H1 (cell line): ENCODE results near the gene UBTD1. TPM values are rescaled to one million over a fixed set of nuclear protein-coding genes. Genes with fewer than 3 reads are reported as not detected.

ENCODE experiments used
- CTCF ChIA-PET: fragments of 300-600 bp; sonication (Branson Sonifier 250); formaldehyde crosslinking; loops from one replicate; lab custom pipeline; 2021; ENCODE audit not compliant: partially characterized antibody; lab: Charles Lee
- POLR2A ChIA-PET: fragments of 300-600 bp; sonication (Branson Sonifier 250); formaldehyde crosslinking; loops from one replicate; lab custom pipeline; 2021; ENCODE audit warnings: inconsistent platforms; ENCODE audit not compliant: partially characterized antibody; lab: Charles Lee
- DNase-seq, 2 experiments: peaks; one replicate each; pipeline versions ENCODE4 v3.0.0 to v3.0.0-alpha.2; 2010 to 2022; ENCODE audit warnings: low spot score in 2 of 2, low read depth in 1 of 2, mixed read lengths in 1 of 2
- FAIRE-seq: peaks from 2 replicates; lab custom pipeline; 2011; peaks lifted over from hg19 to GRCh38; lab: Jason Lieb, UNC
- H2AFZ ChIP-seq: 2 replicates; pipeline ENCODE4 v1.8.1; 2012; ENCODE audit warnings: low read length, inconsistent platforms
- H2AK5ac ChIP-seq: 2 replicates; pipeline ENCODE4 v1.6.1; 2013; ENCODE audit warnings: low read depth, low read length
- H2BK120ac ChIP-seq: replicated peaks from 2 replicates; pipeline ENCODE3; 2013; ENCODE audit warnings: low read depth, low read length, inconsistent platforms
- H2BK12ac ChIP-seq: 2 replicates; pipeline ENCODE4 v1.6.1; 2013; ENCODE audit warnings: low read depth, low read length
- H2BK15ac ChIP-seq: 2 replicates; pipeline ENCODE4 v1.6.1; 2013; ENCODE audit warnings: low read length
- H2BK20ac ChIP-seq: 2 replicates; pipeline ENCODE4 v1.6.1; 2013; ENCODE audit warnings: low read length
- H2BK5ac ChIP-seq: 2 replicates; pipeline ENCODE4 v1.6.1; 2013; ENCODE audit warnings: low read depth, low read length
- H3K14ac ChIP-seq: 2 replicates; pipeline ENCODE4 v1.6.1; 2013; ENCODE audit warnings: inconsistent platforms; ENCODE audit not compliant: insufficient read length
- H3K18ac ChIP-seq: 2 replicates; pipeline ENCODE4 v1.6.1; 2013; ENCODE audit warnings: low read length; ENCODE audit errors: extremely low read depth
- H3K23ac ChIP-seq: 2 replicates; pipeline ENCODE4 v1.6.1; 2013; ENCODE audit warnings: inconsistent platforms; ENCODE audit not compliant: insufficient read length
- H3K23me2 ChIP-seq: 2 replicates; pipeline ENCODE4 v1.6.1; 2013; ENCODE audit warnings: low read depth, low read length
- H3K27ac ChIP-seq: 2 replicates; pipeline ENCODE4 v1.6.1; 2011; ENCODE audit warnings: low read depth, low read length, inconsistent platforms
- H3K27me3 ChIP-seq, 4 experiments: replicated peaks in 1 of 4; 1 replicate in 1 of 4; 2 replicates in 3 of 4; pipeline versions ENCODE4 v1.6.1 to v1.8.1; 2011 to 2013; ENCODE audit warnings: low read length in 3 of 4, mild to moderate bottlenecking in 3 of 4, inconsistent platforms in 2 of 4, mixed read lengths in 2 of 4, moderate library complexity in 1 of 4; ENCODE audit not compliant: control insufficient read depth in 3 of 4, insufficient read depth in 3 of 4; ENCODE audit errors: extremely low read depth in 1 of 4
- H3K36me3 ChIP-seq, 4 experiments: 2 replicates each; pipeline versions ENCODE4 v1.6.1 to v1.8.1; 2011 to 2013; ENCODE audit warnings: mild to moderate bottlenecking in 4 of 4, low read length in 3 of 4, moderate library complexity in 2 of 4, control low read depth in 1 of 4, inconsistent platforms in 1 of 4; ENCODE audit not compliant: insufficient read depth in 4 of 4, control insufficient read depth in 2 of 4
- H3K4ac ChIP-seq: replicated peaks from 2 replicates; pipeline ENCODE3; 2013; ENCODE audit warnings: low read length, low read depth, mixed read lengths, inconsistent platforms; ENCODE audit not compliant: insufficient read length
- H3K4me1 ChIP-seq, 4 experiments: replicated peaks in 1 of 4; 1 replicate in 1 of 4; 2 replicates in 3 of 4; pipeline versions ENCODE4 v1.6.1 to v1.8.1; 2011 to 2013; ENCODE audit warnings: low read length in 3 of 4, inconsistent platforms in 2 of 4, mixed read lengths in 1 of 4; ENCODE audit not compliant: insufficient read depth in 4 of 4, control insufficient read depth in 3 of 4
- H3K4me2 ChIP-seq, 2 experiments: 2 replicates each; pipeline versions ENCODE4 v1.6.1 to v1.8.1; 2011 to 2013; ENCODE audit warnings: low read depth in 2 of 2, low read length in 2 of 2, control low read depth in 1 of 2, inconsistent platforms in 1 of 2, mild to moderate bottlenecking in 1 of 2; ENCODE audit not compliant: insufficient read depth in 1 of 2
- H3K4me3 ChIP-seq, 4 experiments: fragments of 200-600, 300-600 bp in 1 of 4; sonication (generic), shearing (Covaris generic), sonication (Bioruptor Twin) in 1 of 4; 2 replicates each; pipeline versions ENCODE4 v1.5.1 to v1.8.1; 2011 to 2016; ENCODE audit warnings: low read length in 4 of 4, low read depth in 3 of 4, control low read depth in 2 of 4, inconsistent platforms in 2 of 4, mild to moderate bottlenecking in 2 of 4, mixed read lengths in 1 of 4, moderate library complexity in 1 of 4; ENCODE audit not compliant: insufficient read depth in 2 of 4; ENCODE audit errors: extremely low read depth in 1 of 4
- H3K56ac ChIP-seq: replicated peaks from 2 replicates; pipeline ENCODE3; 2013; ENCODE audit warnings: low read depth, mild to moderate bottlenecking, mixed read lengths, low read length, inconsistent platforms; ENCODE audit not compliant: insufficient read length
- H3K79me1 ChIP-seq: 2 replicates; pipeline ENCODE4 v1.6.1; 2013; ENCODE audit warnings: low read depth, low read length, control low read depth
- H3K79me2 ChIP-seq, 2 experiments: 2 replicates each; pipeline versions ENCODE4 v1.6.1 to v1.8.1; 2012 to 2013; ENCODE audit warnings: low read length in 2 of 2, mild to moderate bottlenecking in 2 of 2, inconsistent platforms in 1 of 2; ENCODE audit not compliant: insufficient read depth in 2 of 2, control insufficient read depth in 1 of 2
- H3K9ac ChIP-seq, 4 experiments: replicated peaks in 1 of 4; 1 replicate in 1 of 4; 2 replicates in 3 of 4; pipeline versions ENCODE4 v1.6.1 to v1.8.1; 2011 to 2013; ENCODE audit warnings: low read depth in 3 of 4, low read length in 3 of 4, control low read depth in 2 of 4, mild to moderate bottlenecking in 2 of 4, moderate library complexity in 2 of 4, inconsistent platforms in 1 of 4; ENCODE audit errors: extremely low read depth in 1 of 4
- H3K9me3 ChIP-seq, 2 experiments: 2 replicates each; pipeline versions ENCODE4 v1.6.1 to v1.8.1; 2012 to 2013; ENCODE audit warnings: mild to moderate bottlenecking in 2 of 2, moderate library complexity in 2 of 2, control low read depth in 1 of 2, inconsistent platforms in 1 of 2, low read depth in 1 of 2, low read length in 1 of 2, mixed read lengths in 1 of 2; ENCODE audit not compliant: insufficient read depth in 2 of 2
- H4K20me1 ChIP-seq, 2 experiments: replicated peaks in 1 of 2; 2 replicates each; pipeline versions ENCODE3 to v1.8.1; 2011 to 2013; ENCODE audit warnings: inconsistent platforms in 2 of 2, low read length in 2 of 2, mild to moderate bottlenecking in 1 of 2; ENCODE audit not compliant: insufficient read depth in 2 of 2, control insufficient read depth in 1 of 2
- H4K5ac ChIP-seq: 2 replicates; pipeline ENCODE4 v1.6.1; 2013; ENCODE audit warnings: low read length, low read depth, mixed read lengths, inconsistent platforms; ENCODE audit not compliant: insufficient read length
- H4K8ac ChIP-seq: 2 replicates; pipeline ENCODE4 v1.8.0; 2013; ENCODE audit warnings: mild to moderate bottlenecking, moderate library complexity, low read length, inconsistent platforms; ENCODE audit not compliant: insufficient read depth; ENCODE audit errors: extremely low read depth
- H4K91ac ChIP-seq: replicated peaks from 2 replicates; pipeline ENCODE3; 2013; ENCODE audit warnings: low read length, mixed read lengths, inconsistent platforms; ENCODE audit not compliant: insufficient read length
- EP300 ChIP-seq, 2 experiments: IDR thresholded peaks; 1 replicate in 1 of 2; 2 replicates in 1 of 2; pipeline ENCODE4 v1.6.1; 2011 to 2012; ENCODE audit warnings: low read depth in 2 of 2, low read length in 2 of 2, mild to moderate bottlenecking in 2 of 2, borderline replicate concordance in 1 of 2, inconsistent platforms in 1 of 2, moderate library complexity in 1 of 2
- EZH2 ChIP-seq: fragments of 200-600 bp; sonication (generic); IDR thresholded peaks from 2 replicates; pipeline ENCODE4 v1.7.1; 2012; ENCODE audit warnings: low read depth, mild to moderate bottlenecking, moderate library complexity, low read length, inconsistent platforms; ENCODE audit not compliant: severe bottlenecking
- POLR2A ChIP-seq, 2 experiments: IDR thresholded peaks; 1 replicate in 1 of 2; 2 replicates in 1 of 2; pipeline ENCODE4 v1.6.1; 2011; ENCODE audit warnings: low read depth in 2 of 2, low read length in 2 of 2, mild to moderate bottlenecking in 2 of 2; ENCODE audit errors: control extremely low read depth in 1 of 2
- POLR2AphosphoS5 ChIP-seq: IDR thresholded peaks from 2 replicates; pipeline ENCODE4 v1.6.1; 2011; ENCODE audit warnings: low read depth, low read length
- SUZ12 ChIP-seq: fragments of 200-600 bp; sonication (generic); IDR thresholded peaks from 2 replicates; pipeline ENCODE4 v1.6.1; 2012; ENCODE audit warnings: mild to moderate bottlenecking, inconsistent platforms, low read length, moderate library complexity, mixed read lengths
- WGBS, 2 experiments: shearing (Covaris generic) in 1 of 2; methylation state at CpG; one replicate each; pipeline versions ENCODE4 v1.1.6 to v1.1.7; 2013 to 2015; ENCODE audit warnings: low lambda C conversion rate in 2 of 2, mixed read lengths in 2 of 2, inconsistent platforms in 1 of 2, low coverage in 1 of 2, missing lambda C conversion rate in 1 of 2; ENCODE audit not compliant: insufficient replicate concordance in 2 of 2, insufficient coverage in 1 of 2, insufficient read length in 1 of 2; ENCODE audit errors: extremely low coverage in 1 of 2, missing lambda C conversion rate in 1 of 2; 5-methylcytosine and 5-hydroxymethylcytosine counted together
- polyA plus RNA-seq, 7 experiments: library from polyadenylated mRNA; depleted of rRNA in 3 of 7; stranded (reverse) in 5 of 7; unstranded in 2 of 7; fragments of >200 nt in 5 of 7; fragments of 200-250 nt in 2 of 7; gene quantifications; 1 replicate in 5 of 7; 2 replicates in 1 of 7; 4 replicates in 1 of 7; pipeline versions ENCODE4 v1.2.1 to v1.2.3, GENCODE V29; 2011 to 2013; ENCODE audit warnings: missing spikeins in 2 of 7, mixed read lengths in 2 of 7
- total RNA-seq: library from RNA; stranded (reverse); fragmentation: NEBNext Ultra II Directional; extraction: Animal tissue kit (Norgen Biotek cat#: 25700); gene quantifications from 2 replicates; pipeline ENCODE4 v1.2.1, GENCODE V29; 2021

The UBTD1 gene
- total and polyA plus RNA-seq, 2 of the 8 experiments (the other 6 are each of a cell fraction or from before 2014, with no cell fraction given): 22.3 to 36.2 TPM

DNA sequence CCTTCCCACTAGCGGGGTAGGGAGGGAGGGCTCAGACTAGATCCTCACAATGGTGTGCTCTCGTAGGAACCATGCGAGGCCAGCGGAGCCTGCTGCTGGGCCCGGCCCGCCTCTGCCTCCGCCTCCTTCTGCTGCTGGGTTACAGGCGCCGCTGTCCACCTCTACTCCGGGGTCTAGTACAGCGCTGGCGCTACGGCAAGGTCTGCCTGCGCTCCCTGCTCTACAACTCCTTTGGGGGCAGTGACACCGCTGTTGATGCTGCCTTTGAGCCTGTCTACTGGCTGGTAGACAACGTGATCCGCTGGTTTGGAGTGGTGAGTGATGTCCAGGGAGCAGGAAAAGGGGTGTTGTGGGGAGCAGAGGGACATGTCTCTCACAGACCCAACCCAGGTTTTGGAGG is 47.1 kb upstream of the UBTD1 start:
- H3K23ac ChIP-seq: no peak overlapping the region
- no peak overlapping the region for H3K18ac ChIP-seq
- no peak overlapping the region for H4K91ac ChIP-seq
- H2BK20ac ChIP-seq: no peak overlapping the region
- H4K8ac ChIP-seq: peak overlapping the region; percentile 29; the same call in 1 of the 2 replicates
- FAIRE-seq (no peak), DNase-seq (no peak)
- POLR2A ChIA-PET: interaction anchor here (1.4 to 13.1 kb wide), 3 partner anchors 10 to 25 kb away, joined by 4 to 105 read pairs (median 4); no protein-coding TSS in a partner anchor
- CTCF ChIA-PET: interaction anchor here (1.4 to 7.2 kb wide), 2 partner anchors 9 to 14 kb away, joined by 3 to 40 read pairs; no protein-coding TSS in a partner anchor
- no peak overlapping the region for H3K14ac ChIP-seq
- no peak overlapping the region; the same call in 1 of the 2 replicates for H2BK5ac ChIP-seq
- H3K4me3 ChIP-seq: no peak overlapping the region
- 95% methylated on average over 11 of the region's 17 CpGs; no CpG with 5 or more reads in 1 of the 2 experiments for WGBS, 2 experiments
- H3K4me1 ChIP-seq: peaks cover 0 to 4% (median 0%) of the 10 kb centered on the region in 4 experiments; a peak in 1 of 7 replicates
- TF ChIP-seq POLR2A (IDR thresholded peaks at IDR 0.05; ENCODE audit: control extremely low read depth in 1 of 2, low read depth in 2 of 2, low read length in 2 of 2) (no peak), EP300 (IDR thresholded peaks at IDR 0.05; ENCODE audit: borderline replicate concordance in 1 of 2, low read depth in 2 of 2, low read length in 2 of 2) (no peak), EZH2 (no peak), POLR2AphosphoS5 (peak; percentile 70; the same call in 1 of the 2 replicates), SUZ12 (no peak)
- TF ChIP-seq, all 59 proteins: peak for 1
- Histone ChIP-seq H3K23me2 (peaks cover under 1% of the 10 kb centered on the region; the same call in 1 of the 2 replicates), H2AK5ac (no peak overlapping the region), H3K79me1 (peaks cover 11% of the 10 kb centered on the region; the same call in 1 of the 2 replicates), H4K5ac (no peak overlapping the region), H2BK15ac (no peak overlapping the region), H3K4me2 (no peak overlapping the region), H3K27ac (peak overlapping the region; percentile 34; the same call in 1 of the 2 replicates), H4K20me1 (peaks cover 4 to 16% of the 10 kb centered on the region in 2 experiments), H3K9me3 (no peaks in the 10 kb centered on the region), H2BK12ac (no peak overlapping the region), H3K36me3 (peaks cover 2 to 43% (median 27%) of the 10 kb centered on the region in 4 experiments; a peak in 7 of 8 replicates), H3K4ac (no peak overlapping the region), H3K56ac (no peak overlapping the region), H2AFZ (no peak overlapping the region), H3K9ac (no peak overlapping the region), H3K79me2 (peaks cover 5 to 22% of the 10 kb centered on the region in 2 experiments), H2BK120ac (no peak overlapping the region), H3K27me3 (no peaks in the 10 kb centered on the region)
